Measurements from ENCODE around the gene ZBTB18.

Gene ZBTB18

GRCh38 chr1:244092293-244092963 lies 41.3 kb downstream of the ZBTB18 start:
- no peak for DNase-seq

GRCh38 chr1:244092964-244093638 lies 42.0 kb downstream of the ZBTB18 start:
- DNase-seq: no peak

- DNase-seq: no peak
Measured at GRCh38 chr1:244094880-244095528, 43.9 kb downstream of the ZBTB18 start.

GRCh38 chr1:244095529-244095911 lies 44.4 kb downstream of the ZBTB18 start:
- DNase-seq: no peak

- no peak for DNase-seq
Measured at GRCh38 chr1:244096066-244096610, 45.1 kb downstream of the ZBTB18 start.

- DNase-seq: no peak
Measured at GRCh38 chr1:244096691-244097090, 45.6 kb downstream of the ZBTB18 start.

- no peak for DNase-seq
Measured at GRCh38 chr1:244097523-244098405, 46.7 kb downstream of the ZBTB18 start.

GRCh38 chr1:244099258-244099930 lies 48.3 kb downstream of the ZBTB18 start:
- no peak for DNase-seq

- DNase-seq: no peak
Measured at GRCh38 chr1:244100276-244100675, 49.2 kb downstream of the ZBTB18 start.

- DNase-seq: no peak
Measured at GRCh38 chr1:244100704-244101453, 49.8 kb downstream of the ZBTB18 start.

GRCh38 chr1:244102046-244102445 lies 51.0 kb downstream of the ZBTB18 start:
- no peak for DNase-seq

GRCh38 chr1:244102468-244102867 lies 51.4 kb downstream of the ZBTB18 start:
- DNase-seq: no peak

- DNase-seq: no peak
Measured at GRCh38 chr1:244104309-244105060, 53.4 kb downstream of the ZBTB18 start.

- DNase-seq: no peak
Measured at GRCh38 chr1:244106176-244106575, 55.1 kb downstream of the ZBTB18 start.
